ENCODE results near the gene TBC1D17.
A peak's percentile ranks its signal among the peaks of the same experiment; 100 is the strongest.

The TBC1D17 gene

DNA sequence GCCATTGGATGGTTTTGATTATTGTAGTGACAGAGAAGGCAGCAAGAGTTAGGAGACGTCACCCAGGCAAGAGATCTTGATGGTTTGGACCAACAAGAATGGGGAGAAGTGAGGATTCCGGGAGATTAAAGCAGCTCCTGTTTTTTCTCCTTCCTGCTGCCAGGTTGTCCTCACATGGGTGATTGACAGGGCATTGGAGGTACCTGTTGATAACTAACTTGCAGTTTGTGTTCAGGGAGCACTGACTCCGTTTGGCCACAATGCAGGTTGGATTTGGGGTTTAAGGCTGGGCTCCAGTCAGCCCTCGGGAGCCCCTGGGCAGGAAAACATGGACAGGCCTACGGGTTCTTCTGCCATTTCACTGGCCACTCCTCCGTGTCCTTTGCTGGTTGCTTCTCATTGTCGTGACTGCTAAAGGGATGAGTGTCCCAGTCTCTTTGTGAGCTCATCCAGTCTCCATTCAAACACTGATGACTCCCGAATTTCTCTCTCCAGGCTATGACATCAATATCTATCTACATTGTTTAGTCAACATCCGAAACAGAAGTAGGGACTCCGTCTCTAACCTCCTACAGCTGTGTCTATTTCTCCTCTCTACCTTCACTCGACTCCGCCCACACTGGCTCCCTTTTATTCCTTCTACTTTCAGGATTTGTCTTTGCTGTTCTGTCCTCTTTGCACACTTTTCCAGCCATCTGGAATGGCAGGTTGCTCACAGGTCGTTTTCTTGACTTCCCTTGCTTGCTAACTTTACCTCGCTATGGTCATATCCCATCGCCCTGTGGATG, 27.9 kb upstream of the TBC1D17 start:
- no peak for DNase-seq

GRCh38 chr19:49850221-49850486, 27.3 kb upstream of the TBC1D17 start:
- no peak for DNase-seq

- DNase-seq, result peak; percentile 77 to 92 (median 84)
Measured at GRCh38 chr19:49850487-49851342, 26.8 kb upstream of the TBC1D17 start, which contains the start of gene PTOV1. Gene PTOV1, plus strand, starts transcription at chr19:49851159.

DNA sequence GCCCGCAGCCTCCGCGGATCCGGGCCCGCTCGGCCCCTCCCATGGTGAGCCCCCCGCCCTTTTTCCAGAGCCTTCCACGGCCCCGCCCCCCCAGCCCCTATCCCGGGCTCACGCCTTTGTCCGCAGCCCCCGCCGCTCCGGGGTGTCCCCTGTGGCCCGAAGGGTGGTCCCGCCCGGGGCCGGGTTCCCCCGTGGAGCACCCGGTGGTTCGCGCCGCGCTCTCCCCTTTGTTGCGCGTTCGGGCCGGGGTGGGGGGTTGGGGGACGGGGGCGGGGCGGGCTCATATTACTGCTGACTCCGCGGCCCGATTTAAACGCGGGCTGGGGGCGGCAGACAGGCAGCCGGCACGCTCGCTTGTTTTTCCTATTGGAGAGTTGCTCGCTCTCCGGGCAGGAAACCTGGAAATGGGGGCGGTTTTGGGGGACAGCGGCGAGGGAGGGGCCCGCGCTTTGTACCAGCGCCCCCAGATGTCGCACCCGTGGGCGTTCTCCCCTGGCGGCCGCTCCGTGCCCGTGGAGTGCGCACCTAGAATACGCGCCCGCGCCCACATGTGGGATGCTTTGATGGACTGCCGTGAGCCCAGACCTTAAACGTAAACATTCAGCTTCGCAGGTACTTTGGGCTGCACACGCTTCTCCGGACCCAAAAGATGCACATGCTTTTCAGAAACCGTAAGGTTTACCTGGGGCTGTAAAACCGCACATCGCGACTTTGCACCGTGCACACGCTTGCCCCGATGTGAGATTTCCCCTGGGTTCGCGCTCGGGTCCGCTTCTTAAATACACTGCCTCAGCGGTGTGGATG, 25.8 kb upstream of the TBC1D17 start:
- DNase-seq, result peak in 5 of 6 experiments; percentile 22 to 58 (median 53)

DNA sequence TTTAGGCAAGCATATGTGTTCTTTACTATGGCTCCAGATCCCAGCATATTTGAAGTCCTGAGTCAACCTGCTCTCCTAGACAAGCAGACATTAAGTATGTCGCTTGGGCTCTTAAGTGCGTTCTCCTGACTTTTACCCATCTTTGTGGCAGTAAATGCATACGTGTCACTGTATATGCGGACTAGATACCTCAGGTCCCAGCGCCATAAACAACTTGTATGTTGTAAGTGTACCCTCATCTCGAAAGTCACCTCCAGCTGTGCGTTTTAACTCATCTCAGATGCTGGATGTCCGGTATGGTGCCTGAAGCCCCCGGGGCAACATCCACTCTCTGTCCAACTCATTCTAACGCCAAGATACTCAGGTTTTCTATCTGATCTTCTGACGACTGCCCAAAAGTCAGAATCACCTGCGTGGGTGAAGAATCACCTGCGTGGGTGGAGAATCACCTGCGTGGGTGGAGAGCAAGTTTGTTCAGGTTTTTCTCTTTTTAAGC, 24.8 kb upstream of the TBC1D17 start:
- DNase-seq, result no peak

GRCh38 chr19:49853852-49854377, 23.6 kb upstream of the TBC1D17 start:
- DNase-seq, result no peak

GRCh38 chr19:49854378-49855263, 22.9 kb upstream of the TBC1D17 start:
- no peak for DNase-seq

DNA sequence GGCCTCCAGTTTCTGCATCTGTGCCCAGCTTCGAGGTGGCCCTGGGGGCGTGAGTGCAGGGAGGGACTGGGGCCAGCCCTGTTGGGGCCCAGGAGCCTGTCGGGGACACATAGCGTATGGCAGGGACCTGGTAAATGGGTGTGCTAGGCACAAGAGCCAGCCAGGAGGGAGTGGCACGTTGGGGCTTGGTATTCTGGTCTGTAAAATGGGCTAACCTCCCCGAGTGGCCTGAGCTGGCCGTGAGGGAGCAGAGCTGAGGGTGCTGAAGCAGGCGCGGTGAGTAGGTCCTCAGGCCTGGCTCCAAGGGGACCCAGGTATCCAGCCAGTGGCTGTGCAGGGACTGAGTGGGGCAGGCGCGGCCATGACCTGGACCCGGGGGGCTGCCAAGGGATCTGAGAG, 22.2 kb upstream of the TBC1D17 start:
- DNase-seq, result no peak

GRCh38 chr19:49855676-49856573, 21.6 kb upstream of the TBC1D17 start:
- DNase-seq, result no peak

- no peak for DNase-seq
Measured at GRCh38 chr19:49856574-49857021, 20.9 kb upstream of the TBC1D17 start.

- no peak for DNase-seq
Measured at GRCh38 chr19:49857061-49857837, 20.3 kb upstream of the TBC1D17 start.

DNA sequence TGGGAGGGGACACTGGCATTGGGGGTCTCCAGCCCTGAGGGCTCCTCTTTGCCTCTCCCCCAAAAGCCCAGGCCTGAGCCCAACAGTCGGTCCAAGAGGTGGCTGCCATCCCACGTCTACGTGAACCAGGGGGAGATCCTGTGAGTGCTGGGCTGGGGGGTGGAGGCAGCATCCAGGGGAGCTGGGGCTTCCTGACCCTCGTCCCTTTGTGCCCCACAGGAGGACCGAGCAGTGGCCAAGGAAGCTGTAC, 19.7 kb upstream of the TBC1D17 start:
- DNase-seq, result no peak

DNA sequence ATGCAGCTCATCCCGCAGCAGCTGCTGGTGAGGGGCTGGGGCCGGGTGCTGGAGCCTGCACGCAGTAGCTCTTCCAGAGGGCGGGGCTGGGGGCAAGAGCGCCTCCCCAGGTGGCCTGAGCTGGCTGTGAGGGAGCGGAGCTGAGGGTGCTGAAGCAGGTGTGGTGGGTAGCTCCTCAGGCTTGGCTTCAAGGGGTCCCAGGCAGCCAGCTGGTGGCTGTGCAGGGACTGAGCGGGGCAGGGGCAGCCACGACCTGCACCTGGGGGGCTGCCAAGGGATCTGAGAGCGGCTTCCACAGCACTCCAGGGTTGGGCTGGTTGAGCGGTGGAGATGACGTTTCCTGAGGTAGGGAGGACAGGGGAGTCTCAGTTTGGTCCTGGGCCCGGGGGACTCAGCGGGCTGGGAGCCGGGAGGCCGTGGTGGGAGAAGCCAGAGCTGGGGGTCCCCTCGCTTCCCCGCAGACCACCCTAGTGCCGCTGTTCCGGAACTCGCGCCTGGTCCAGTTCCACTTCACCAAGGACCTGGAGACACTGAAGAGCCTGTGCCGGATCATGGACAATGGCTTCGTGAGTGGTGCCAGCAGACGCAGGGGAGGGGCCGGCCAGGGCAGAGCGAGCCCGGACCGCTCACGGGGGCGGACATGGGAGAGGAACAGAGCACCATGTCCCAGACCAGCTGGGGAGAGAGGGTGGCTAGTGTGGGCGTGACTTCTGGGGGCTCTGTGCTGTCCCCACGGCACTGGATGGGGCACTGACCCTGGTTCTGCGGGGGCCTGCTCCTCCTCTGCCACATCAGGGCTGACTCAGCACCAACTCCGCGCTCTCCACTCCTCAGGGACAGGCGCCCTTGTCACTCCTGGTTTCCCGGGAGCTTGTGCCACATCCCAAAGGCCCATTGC, 19.2 kb upstream of the TBC1D17 start:
- no peak for DNase-seq

DNA sequence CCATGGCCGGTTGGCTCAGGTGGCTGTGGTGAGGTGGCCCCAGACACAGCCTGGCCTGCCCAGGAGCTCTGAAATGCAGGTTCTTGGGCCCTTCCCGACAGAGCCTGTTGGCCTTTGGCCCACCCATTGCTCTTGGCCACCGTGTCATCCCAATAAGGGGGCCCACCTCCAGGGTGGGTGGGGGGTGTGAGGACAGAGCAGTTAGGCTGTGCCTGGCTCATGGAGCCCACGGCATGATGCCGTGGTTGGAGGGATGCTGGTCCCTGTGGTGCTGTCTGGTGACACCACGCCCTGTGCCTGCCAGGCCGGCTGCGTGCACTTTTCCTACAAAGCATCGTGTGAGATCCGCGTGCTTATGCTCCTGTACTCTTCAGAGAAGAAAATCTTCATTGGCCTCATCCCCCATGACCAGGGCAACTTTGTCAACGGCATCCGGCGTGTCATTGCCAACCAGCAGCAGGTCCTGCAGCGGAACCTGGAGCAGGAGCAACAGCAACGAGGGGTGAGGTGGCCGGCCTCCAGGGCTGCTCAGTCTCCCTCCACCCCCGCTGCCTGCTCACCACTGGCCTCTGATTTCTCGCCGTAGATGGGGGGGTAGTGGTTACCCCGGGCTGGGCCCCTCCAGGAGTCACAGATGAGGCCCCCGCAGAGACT, 17.7 kb upstream of the TBC1D17 start:
- no peak for DNase-seq

DNA sequence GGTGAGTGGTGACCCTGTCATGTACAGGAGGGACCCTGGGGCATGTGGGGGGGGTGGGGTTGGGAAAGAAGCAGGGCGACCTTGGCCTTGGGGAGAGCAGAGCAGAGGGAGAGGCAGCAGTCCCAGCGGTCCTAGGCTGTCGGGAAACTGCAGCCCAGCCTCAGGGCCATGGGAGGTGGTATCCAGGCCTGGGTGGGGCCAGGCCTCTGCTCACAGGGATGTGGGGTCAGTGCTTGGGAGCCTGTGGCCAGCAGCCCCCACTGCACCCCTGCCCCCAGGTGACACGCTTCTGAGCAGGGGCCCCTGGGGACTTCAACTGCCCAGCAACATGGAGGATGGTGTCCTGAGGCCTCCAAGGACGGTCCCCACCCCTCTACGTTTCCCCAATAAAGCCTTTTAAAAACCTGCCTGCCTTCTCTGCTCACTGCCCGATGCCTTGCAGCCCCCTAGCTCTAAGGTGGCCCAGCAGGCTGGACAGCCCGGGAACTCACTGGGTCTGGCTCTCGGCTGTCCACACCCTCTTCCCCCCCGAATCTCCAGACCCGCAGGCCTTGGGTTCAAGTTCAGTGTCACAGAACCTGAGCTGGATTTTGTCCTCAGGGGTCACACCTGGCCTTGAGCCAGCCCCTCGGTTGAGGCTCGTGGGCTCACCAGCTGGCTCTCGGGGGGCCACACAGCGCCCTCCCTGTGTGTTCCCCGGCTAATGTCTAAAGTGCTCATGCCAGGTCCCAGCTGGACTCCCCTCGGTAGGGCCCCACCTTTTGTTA, 17.0 kb upstream of the TBC1D17 start:
- DNase-seq, result no peak

- no peak for DNase-seq
Measured at GRCh38 chr19:49861107-49861506, 16.4 kb upstream of the TBC1D17 start.

DNA sequence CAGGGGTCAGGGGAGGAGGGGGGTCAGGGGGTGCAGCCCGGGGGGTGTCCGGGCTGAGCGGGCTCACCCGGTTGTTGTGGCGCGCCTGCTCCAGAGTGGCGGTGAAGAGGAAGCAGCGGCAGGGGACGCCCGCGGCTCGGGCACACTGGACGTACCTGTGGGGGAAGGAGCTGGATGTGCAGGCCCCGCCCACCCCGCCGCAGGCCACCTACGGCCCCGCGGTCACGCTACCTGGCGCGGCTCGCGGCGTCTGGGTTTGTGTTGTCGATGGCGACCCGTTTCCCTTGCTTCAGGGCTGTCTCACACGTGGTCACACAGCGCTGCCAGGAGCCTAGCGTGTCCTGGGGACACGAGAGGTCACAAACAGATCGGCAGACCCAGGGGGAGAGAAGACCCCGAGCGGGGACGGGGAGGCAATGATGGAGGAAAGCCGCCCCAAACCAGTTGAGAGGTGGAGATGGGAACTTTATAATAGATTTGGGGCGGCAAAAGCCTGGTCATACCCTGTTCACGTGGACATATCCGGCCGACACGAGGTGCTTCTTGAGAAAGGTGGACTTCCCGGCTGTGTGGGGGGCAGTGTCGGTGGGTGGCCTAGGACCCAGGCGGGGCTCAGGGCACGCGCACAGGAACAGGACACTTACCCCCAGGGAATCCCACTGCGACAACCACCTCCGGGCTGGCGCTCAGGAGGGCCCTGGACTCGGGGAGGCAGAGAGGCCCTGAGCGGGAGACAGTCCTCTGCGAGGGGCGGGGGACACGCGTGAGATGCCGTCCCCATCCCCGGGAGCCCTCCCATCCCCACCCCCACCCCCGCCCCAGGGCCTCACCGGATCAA, 15.7 kb upstream of the TBC1D17 start:
- DNase-seq, result no peak

All from stimulated activated naive CD4-positive, alpha-beta T cell (primary cell).